ENCODE results near the gene RIPOR2. TPM values are rescaled to one million over a fixed set of nuclear protein-coding genes. Genes with fewer than 3 reads are reported as not detected.

The RIPOR2 gene
- total RNA-seq, 1 experiment from 2014 or later: 5.0 TPM

Other genes starting within 250 kb of the RIPOR2 start
- 125 TPM in 2 replicates for gene C6orf62, start 216.8 kb downstream of the RIPOR2 start, total RNA-seq (2021)
- 106 and 110 TPM in 2 replicates for gene GMNN, start 161.0 kb downstream of the RIPOR2 start, total RNA-seq (2021)
- not detected in 2 replicates for gene ARMH2, start 137.0 kb downstream of the RIPOR2 start, total RNA-seq (2021)

Measured in H9 (cell line).